Left ventricle myocardium inferior (tissue), 1 donor: ENCODE measurements around the gene ANKRD39. TPM values are rescaled to one million over a fixed set of nuclear protein-coding genes. Genes with fewer than 3 reads are reported as not detected.

Experiments used
- DNase-seq: peaks from one replicate; pipeline ENCODE4 v3.0.0-alpha.2; 2020
- H3K27ac ChIP-seq: fragments of 200-600 bp; replicated peaks from 2 replicates; pipeline ENCODE4 v1.8.0; 2021
- H3K27me3 ChIP-seq: fragments of 200-600 bp; 2 replicates; pipeline ENCODE4 v1.8.0; 2021; ENCODE audit warnings: low read depth
- H3K36me3 ChIP-seq: fragments of 200-600 bp; 2 replicates; pipeline ENCODE4 v1.8.0; 2021
- H3K4me1 ChIP-seq: fragments of 200-600 bp; 2 replicates; pipeline ENCODE4 v1.8.0; 2021
- H3K4me3 ChIP-seq: fragments of 200-600 bp; 2 replicates; pipeline ENCODE4 v1.8.0; 2021; ENCODE audit warnings: mild to moderate bottlenecking, moderate library complexity
- H3K9me3 ChIP-seq: fragments of 200-600 bp; replicated peaks from 2 replicates; pipeline ENCODE4 v1.8.0; 2021
- intact Hi-C: fragments of 100-400 bp; cut with micrococcal nuclease; formaldehyde crosslinking; loops from one replicate; pipeline ENCODE4 v1.11.0; 2022
- total RNA-seq: library from RNA; stranded (reverse); fragmentation: NEBNext Ultra II Directional; extraction: Animal tissue kit (Norgen Biotek cat#: 25700); gene quantifications from one replicate; pipeline ENCODE4 v1.2.1, GENCODE V29; 2021
- TF ChIP-seq, protein P1 (sequence below): fragments of 200-600 bp; IDR thresholded peaks from 2 replicates; pipeline ENCODE4 v1.8.0; 2021; ENCODE audit warnings: antibody characterized with exemption, mild to moderate bottlenecking, borderline replicate concordance
- donor health status: DM: no; HTN: yes; CAD: no; lungs with severe emphysema.

The ANKRD39 gene
- total RNA-seq, 1 donor from 2014 or later = 14.3 TPM

GRCh38 chr2:96877042-96877451, 19.2 kb upstream of the ANKRD39 start:
- H3K9me3 ChIP-seq = no peaks in the 10 kb centered on the region
- peaks cover 48% of the 10 kb centered on the region for H3K4me1 ChIP-seq
- no peak overlapping the region for H3K4me3 ChIP-seq
- DNase-seq = no peak
- no peaks in the 10 kb centered on the region for H3K36me3 ChIP-seq
- intact Hi-C loops = no loop called here
- H3K27ac ChIP-seq = no peak overlapping the region
- H3K27me3 ChIP-seq = no peaks in the 10 kb centered on the region
- TF ChIP-seq, protein P1, sequence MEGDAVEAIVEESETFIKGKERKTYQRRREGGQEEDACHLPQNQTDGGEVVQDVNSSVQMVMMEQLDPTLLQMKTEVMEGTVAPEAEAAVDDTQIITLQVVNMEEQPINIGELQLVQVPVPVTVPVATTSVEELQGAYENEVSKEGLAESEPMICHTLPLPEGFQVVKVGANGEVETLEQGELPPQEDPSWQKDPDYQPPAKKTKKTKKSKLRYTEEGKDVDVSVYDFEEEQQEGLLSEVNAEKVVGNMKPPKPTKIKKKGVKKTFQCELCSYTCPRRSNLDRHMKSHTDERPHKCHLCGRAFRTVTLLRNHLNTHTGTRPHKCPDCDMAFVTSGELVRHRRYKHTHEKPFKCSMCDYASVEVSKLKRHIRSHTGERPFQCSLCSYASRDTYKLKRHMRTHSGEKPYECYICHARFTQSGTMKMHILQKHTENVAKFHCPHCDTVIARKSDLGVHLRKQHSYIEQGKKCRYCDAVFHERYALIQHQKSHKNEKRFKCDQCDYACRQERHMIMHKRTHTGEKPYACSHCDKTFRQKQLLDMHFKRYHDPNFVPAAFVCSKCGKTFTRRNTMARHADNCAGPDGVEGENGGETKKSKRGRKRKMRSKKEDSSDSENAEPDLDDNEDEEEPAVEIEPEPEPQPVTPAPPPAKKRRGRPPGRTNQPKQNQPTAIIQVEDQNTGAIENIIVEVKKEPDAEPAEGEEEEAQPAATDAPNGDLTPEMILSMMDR = no peak

- DNase-seq = no peak
- TF ChIP-seq, protein P1 = no peak
- intact Hi-C loops = no loop called here
- peaks cover 48% of the 10 kb centered on the region for H3K4me1 ChIP-seq
- no peaks in the 10 kb centered on the region for H3K27me3 ChIP-seq
- H3K4me3 ChIP-seq = no peak overlapping the region
- no peaks in the 10 kb centered on the region for H3K9me3 ChIP-seq
- no peaks in the 10 kb centered on the region for H3K36me3 ChIP-seq
- no peak overlapping the region for H3K27ac ChIP-seq
Measured at GRCh38 chr2:96876269-96877041, 18.6 kb upstream of the ANKRD39 start.

- no peaks in the 10 kb centered on the region for H3K36me3 ChIP-seq
- peak overlapping the region; percentile 38 for H3K27ac ChIP-seq
- no peak for DNase-seq
- no peaks in the 10 kb centered on the region for H3K27me3 ChIP-seq
- no peak overlapping the region for H3K4me3 ChIP-seq
- peaks cover 49% of the 10 kb centered on the region for H3K4me1 ChIP-seq
- intact Hi-C loops = no loop called here
- H3K9me3 ChIP-seq = no peaks in the 10 kb centered on the region
- TF ChIP-seq, protein P1 = no peak
Measured at GRCh38 chr2:96875498-96876268, 17.9 kb upstream of the ANKRD39 start.

DNA sequence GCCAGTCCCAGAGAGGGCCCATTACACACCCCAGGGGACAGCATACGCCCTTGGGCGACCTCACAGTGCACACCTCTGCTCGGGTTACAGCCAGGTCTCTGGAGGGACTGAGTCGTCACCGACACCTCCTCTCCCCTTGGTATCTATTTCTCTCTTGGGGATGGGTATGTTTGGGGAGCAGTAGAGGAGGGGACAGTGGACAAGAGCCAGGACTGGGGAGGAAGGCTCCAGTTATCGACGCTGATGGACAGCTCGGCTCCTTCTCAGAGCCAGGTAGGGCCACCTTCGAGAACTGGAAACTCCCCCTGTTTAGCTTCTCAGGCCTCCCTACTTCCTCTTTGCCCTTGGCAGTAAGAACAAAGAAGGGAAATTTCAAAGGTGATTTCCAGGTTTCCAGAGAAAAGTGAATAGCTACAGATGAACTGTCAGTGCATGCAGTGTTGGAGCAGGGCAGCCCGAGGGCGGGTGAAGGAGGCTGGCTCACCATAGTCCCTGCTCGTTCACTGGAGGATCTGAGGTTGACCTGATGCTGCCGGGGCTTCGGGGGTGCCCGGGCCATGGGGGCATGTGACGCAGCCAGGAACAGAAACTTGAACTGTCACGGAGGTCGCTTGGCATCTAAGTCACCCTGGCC, 16.5 kb upstream of the ANKRD39 start:
- Histone ChIP-seq H3K27me3 (no peaks in the 10 kb centered on the region), H3K9me3 (no peaks in the 10 kb centered on the region), H3K4me1 (peaks cover 62% of the 10 kb centered on the region), H3K27ac (peak overlapping the region; percentile 98), H3K4me3 (peak overlapping the region; percentile 14), H3K36me3 (no peaks in the 10 kb centered on the region)
- DNase-seq = no peak
- intact Hi-C loops = loop anchor here (5.0 kb wide), 1 partner anchor 33 kb away; no protein-coding TSS in a partner anchor
- TF ChIP-seq, protein P1 = no peak

DNA sequence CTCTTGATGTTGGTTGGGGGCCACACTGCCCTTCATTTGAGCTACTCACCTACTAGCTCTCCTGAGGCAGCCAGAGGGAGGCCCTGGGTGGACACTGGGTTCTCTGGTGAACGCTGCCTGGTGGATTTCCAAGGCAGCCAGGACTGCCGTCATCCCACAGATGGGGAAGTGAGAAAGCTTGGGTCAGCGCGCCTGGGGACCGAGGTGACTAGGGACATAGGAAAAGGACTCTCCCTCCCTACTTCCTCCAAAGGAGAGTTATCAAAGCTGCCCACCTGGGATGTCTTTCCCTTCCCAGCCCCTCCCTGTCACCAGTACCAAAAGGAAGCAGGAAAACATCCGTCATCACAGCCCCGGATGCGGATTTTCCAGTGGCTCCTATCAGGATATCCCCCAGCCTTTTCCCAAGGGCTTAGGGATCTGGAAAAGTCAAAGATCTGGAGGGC, 15.9 kb upstream of the ANKRD39 start:
- peak overlapping the region; percentile 43 for H3K4me3 ChIP-seq
- peaks cover 68% of the 10 kb centered on the region for H3K4me1 ChIP-seq
- DNase-seq = peak; percentile 76
- intact Hi-C loops = loop anchor here (5.0 kb wide), 1 partner anchor 34 kb away; no protein-coding TSS in a partner anchor
- H3K27ac ChIP-seq = peak overlapping the region; percentile 98
- no peaks in the 10 kb centered on the region for H3K36me3 ChIP-seq
- H3K9me3 ChIP-seq = no peaks in the 10 kb centered on the region
- TF ChIP-seq, protein P1 = no peak
- H3K27me3 ChIP-seq = no peaks in the 10 kb centered on the region
